GM19043 (cell line): ENCODE data around the gene FABP3.

Source experiments
- ATAC-seq: cut with Tn5 transposase; IDR thresholded peaks from one replicate; pipeline ENCODE4 v1.9.1; 2021; ENCODE audit warnings: low read depth; ENCODE audit not compliant: unreplicated experiment

FABP3 gene

GRCh38 chr1:31373056-31373896 is at the start of gene FABP3:
Gene FABP3 (minus strand): TSS chr1:31373076. CDS start chr1:31373014, 62 bp downstream.
- ATAC-seq, result no peak

- no peak for ATAC-seq
Observed at GRCh38 chr1:31421371-31422040, 48.6 kb upstream of the FABP3 start.

- no peak for ATAC-seq
Observed at GRCh38 chr1:31420716-31421115, 47.8 kb upstream of the FABP3 start.

- no peak for ATAC-seq
Observed at GRCh38 chr1:31418626-31419323, 45.9 kb upstream of the FABP3 start.

- ATAC-seq, result no peak
Observed at GRCh38 chr1:31417148-31417547, 44.3 kb upstream of the FABP3 start.

GRCh38 chr1:31416101-31416736 is 43.3 kb upstream of the FABP3 start:
- ATAC-seq, result no peak

- ATAC-seq, result no peak
Observed at GRCh38 chr1:31415658-31416057, 42.8 kb upstream of the FABP3 start.

- ATAC-seq, result no peak
Observed at GRCh38 chr1:31414980-31415370, 42.1 kb upstream of the FABP3 start.

- no peak for ATAC-seq
Observed at GRCh38 chr1:31413405-31414001, 40.6 kb upstream of the FABP3 start.

- no peak for ATAC-seq
Observed at GRCh38 chr1:31412732-31413404, 40.0 kb upstream of the FABP3 start, which contains the start of gene SERINC2. Gene SERINC2 (plus strand): TSS chr1:31413213. CDS start chr1:31413266, 53 bp downstream.

GRCh38 chr1:31412205-31412604 is 39.3 kb upstream of the FABP3 start:
- ATAC-seq, result no peak

- ATAC-seq, result no peak
Observed at GRCh38 chr1:31410871-31411270, 38.0 kb upstream of the FABP3 start.

GRCh38 chr1:31409946-31410858 is 37.3 kb upstream of the FABP3 start:
- no peak for ATAC-seq

- ATAC-seq, result no peak
Observed at GRCh38 chr1:31408788-31409318, 36.0 kb upstream of the FABP3 start.

GRCh38 chr1:31407029-31407626 is 34.3 kb upstream of the FABP3 start:
- ATAC-seq, result no peak

- ATAC-seq, result no peak
Observed at GRCh38 chr1:31405578-31406245, 32.8 kb upstream of the FABP3 start.

GRCh38 chr1:31401241-31401640 is 28.4 kb upstream of the FABP3 start:
- no peak for ATAC-seq

- ATAC-seq, result no peak
Observed at GRCh38 chr1:31400393-31400792, 27.5 kb upstream of the FABP3 start.
